CD4-positive, alpha-beta T cell (primary cell): Measurements from ENCODE around the gene HIC1. TPM values are rescaled to one million over a fixed set of nuclear protein-coding genes. Genes with fewer than 3 reads are reported as not detected.

Experiments used
- ATAC-seq: fragments of 200-7000 bp; cut with Tn5 transposase; one replicate; pipeline ENCODE4 v1.10.0; 2022; ENCODE audit warnings: mild to moderate bottlenecking; ENCODE audit not compliant: poor library complexity
- CTCF ChIA-PET: fragments of 350-600 bp; sonication (Branson Sonifier 250); formaldehyde crosslinking; loops from one replicate; lab custom pipeline; 2021; ENCODE audit warnings: antibody characterized with exemption, inconsistent platforms; lab: Charles Lee
- POLR2A ChIA-PET: fragments of 350-600 bp; sonication (Branson Sonifier 250); formaldehyde crosslinking; loops from one replicate; lab custom pipeline; 2021; ENCODE audit warnings: antibody characterized with exemption, inconsistent platforms; lab: Charles Lee
- DNase-seq, 14 experiments: peaks; one replicate each; pipeline ENCODE4 v3.0.0-alpha.2; 2013 to 2020; ENCODE audit warnings: mixed read lengths in 2 of 14
- H3K27ac ChIP-seq, 2 donors: one replicate each; pipeline versions ENCODE4 v1.5.1 to v1.7.0; 2013; ENCODE audit warnings: low read length in 2 of 2, low read depth in 1 of 2, mild to moderate bottlenecking in 1 of 2
- H3K27me3 ChIP-seq, 2 experiments: 1 replicate in 1 of 2; 2 replicates in 1 of 2; pipeline versions ENCODE4 v1.6.1 to v1.7.0; 2013; ENCODE audit warnings: low read length in 2 of 2, control low read depth in 1 of 2, mild to moderate bottlenecking in 1 of 2, moderate library complexity in 1 of 2; ENCODE audit not compliant: insufficient read depth in 2 of 2, control insufficient read depth in 1 of 2
- H3K36me3 ChIP-seq: one replicate; pipeline ENCODE4 v1.6.1; 2013; ENCODE audit warnings: low read length, control low read depth; ENCODE audit not compliant: insufficient read depth
- H3K4me1 ChIP-seq: one replicate; pipeline ENCODE4 v1.6.1; 2013; ENCODE audit warnings: low read length, control low read depth; ENCODE audit not compliant: insufficient read depth
- H3K4me3 ChIP-seq: one replicate; pipeline ENCODE4 v1.5.1; 2013; ENCODE audit warnings: mild to moderate bottlenecking, low read length, moderate library complexity
- H3K9me3 ChIP-seq, 2 experiments: 1 replicate in 1 of 2; 2 replicates in 1 of 2; pipeline versions ENCODE4 v1.6.1 to v1.7.0; 2013; ENCODE audit warnings: low read length in 2 of 2, mild to moderate bottlenecking in 2 of 2, control low read depth in 1 of 2, moderate library complexity in 1 of 2; ENCODE audit not compliant: control insufficient read depth in 1 of 2, insufficient read depth in 1 of 2
- H3K27ac Mint-ChIP-seq: one replicate; pipeline ENCODE4 v1.8.0; 2020; ENCODE audit warnings: mixed read lengths
- H3K27me3 Mint-ChIP-seq: one replicate; pipeline ENCODE4 v1.8.0; 2021; ENCODE audit warnings: mixed read lengths
- H3K36me3 Mint-ChIP-seq: one replicate; pipeline ENCODE4 v1.8.0; 2021; ENCODE audit warnings: low read depth, mixed read lengths
- H3K4me1 Mint-ChIP-seq: one replicate; pipeline ENCODE4 v1.8.0; 2021; ENCODE audit warnings: low read depth, mixed read lengths
- H3K4me3 Mint-ChIP-seq: one replicate; pipeline ENCODE4 v1.8.0; 2020; ENCODE audit warnings: mild to moderate bottlenecking, mixed read lengths
- H3K9me3 Mint-ChIP-seq: one replicate; pipeline ENCODE4 v1.8.0; 2020; ENCODE audit warnings: mixed read lengths
- intact Hi-C, 2 experiments: fragments of 100-400 bp; cut with DNase I in 1 of 2; cut with micrococcal nuclease in 1 of 2; formaldehyde crosslinking; loops; one replicate each; pipeline versions ENCODE4 v1.15.1 to v1.9.0; 2023 to 2025; cut with DNase I, micrococcal nuclease
- total RNA-seq, 174 experiments: library from RNA in 2 of 174; stranded (reverse) in 2 of 174; gene quantifications; one replicate each; pipeline ENCODE4 v1.2.3 and lab custom pipeline; 2021 to 2026
- TF ChIP-seq, protein P1 (sequence below): fragments of 200-600 bp; IDR thresholded peaks from one replicate; pipeline ENCODE4 v1.8.0; 2022; ENCODE audit warnings: antibody characterized with exemption, mild to moderate bottlenecking

HIC1 gene
- total RNA-seq, 2 experiments from 2014 or later, result 2.4 to 3.0 TPM

DNA sequence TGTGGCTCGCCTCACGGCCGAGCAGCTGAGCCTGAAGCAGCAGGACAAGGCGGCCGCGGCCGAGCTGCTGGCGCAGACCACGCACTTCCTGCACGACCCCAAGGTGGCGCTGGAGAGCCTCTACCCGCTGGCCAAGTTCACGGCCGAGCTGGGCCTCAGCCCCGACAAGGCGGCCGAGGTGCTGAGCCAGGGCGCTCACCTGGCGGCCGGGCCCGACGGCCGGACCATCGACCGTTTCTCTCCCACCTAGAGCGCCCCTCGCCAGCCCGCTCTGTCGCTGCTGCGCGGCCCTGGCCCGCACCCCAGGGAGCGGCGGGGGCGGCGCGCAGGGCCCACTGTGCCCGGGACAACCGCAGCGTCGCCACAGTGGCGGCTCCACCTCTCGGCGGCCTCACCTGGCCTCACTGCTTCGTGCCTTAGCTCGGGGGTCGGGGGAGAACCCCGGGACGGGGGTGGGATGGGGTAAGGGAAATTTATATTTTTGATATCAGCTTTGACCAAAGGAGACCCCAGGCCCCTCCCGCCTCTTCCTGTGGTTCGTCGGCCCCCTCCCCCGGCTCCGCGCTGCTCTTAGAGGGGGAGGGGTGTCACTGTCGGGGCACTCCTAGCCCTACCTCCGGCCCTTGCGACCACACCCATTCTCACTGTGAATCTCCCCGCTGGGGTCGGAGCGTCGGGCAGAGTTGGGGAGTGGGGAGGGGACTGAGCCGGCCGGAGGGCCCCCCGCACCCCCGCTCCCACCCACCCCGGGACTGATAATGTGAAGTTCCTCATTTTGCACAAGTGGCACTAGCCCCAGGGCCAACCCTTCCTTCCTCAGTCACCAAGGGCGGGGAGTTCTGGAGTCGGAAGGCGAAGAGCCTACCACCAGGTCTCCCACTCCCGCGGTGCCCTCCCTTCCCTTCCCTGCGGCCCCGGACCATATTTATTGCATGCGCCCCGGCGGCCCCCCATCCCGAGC is 4.0 kb downstream of the HIC1 start:
- no peak for ATAC-seq
- intact Hi-C loops, result loop anchor here (1.0 to 10.0 kb wide), 4 partner anchors 96 to 208 kb away; no protein-coding TSS in a partner anchor

GRCh38 chr17:2059547-2060384 is 4.9 kb downstream of the HIC1 start:
- Histone ChIP-seq H3K4me3 (no peak overlapping the region), H3K27ac (no peak overlapping the region), H3K27me3 (peaks cover 4 to 6% of the 10 kb centered on the region in 2 experiments), H3K4me1 (peaks cover 49% of the 10 kb centered on the region), H3K36me3 (peaks cover 34% of the 10 kb centered on the region), H3K9me3 (peaks cover 0 to 6% of the 10 kb centered on the region in 2 experiments)
- Mint-ChIP-seq H3K27ac (peak overlapping the region; percentile 70), H3K36me3 (peaks cover 48% of the 10 kb centered on the region), H3K4me3 (peak overlapping the region; percentile 77), H3K4me1 (peaks cover 20% of the 10 kb centered on the region), H3K9me3 (no peaks in the 10 kb centered on the region), H3K27me3 (peaks cover 35% of the 10 kb centered on the region)
- ChIA-PET POLR2A (interaction anchor here (0.7 to 3.0 kb wide), 2 partner anchors 156 to 223 kb away, joined by 3 to 8 read pairs; no protein-coding TSS in a partner anchor), CTCF (interaction anchor here (0.6 to 7.3 kb wide), 5 partner anchors 28 to 227 kb away, joined by 3 to 83 read pairs (median 4); no protein-coding TSS in a partner anchor)
- intact Hi-C loops, result loop anchor here (1.0 to 10.0 kb wide), 4 partner anchors 95 to 208 kb away; no protein-coding TSS in a partner anchor
- TF ChIP-seq, protein P1, sequence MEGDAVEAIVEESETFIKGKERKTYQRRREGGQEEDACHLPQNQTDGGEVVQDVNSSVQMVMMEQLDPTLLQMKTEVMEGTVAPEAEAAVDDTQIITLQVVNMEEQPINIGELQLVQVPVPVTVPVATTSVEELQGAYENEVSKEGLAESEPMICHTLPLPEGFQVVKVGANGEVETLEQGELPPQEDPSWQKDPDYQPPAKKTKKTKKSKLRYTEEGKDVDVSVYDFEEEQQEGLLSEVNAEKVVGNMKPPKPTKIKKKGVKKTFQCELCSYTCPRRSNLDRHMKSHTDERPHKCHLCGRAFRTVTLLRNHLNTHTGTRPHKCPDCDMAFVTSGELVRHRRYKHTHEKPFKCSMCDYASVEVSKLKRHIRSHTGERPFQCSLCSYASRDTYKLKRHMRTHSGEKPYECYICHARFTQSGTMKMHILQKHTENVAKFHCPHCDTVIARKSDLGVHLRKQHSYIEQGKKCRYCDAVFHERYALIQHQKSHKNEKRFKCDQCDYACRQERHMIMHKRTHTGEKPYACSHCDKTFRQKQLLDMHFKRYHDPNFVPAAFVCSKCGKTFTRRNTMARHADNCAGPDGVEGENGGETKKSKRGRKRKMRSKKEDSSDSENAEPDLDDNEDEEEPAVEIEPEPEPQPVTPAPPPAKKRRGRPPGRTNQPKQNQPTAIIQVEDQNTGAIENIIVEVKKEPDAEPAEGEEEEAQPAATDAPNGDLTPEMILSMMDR, result no peak
- ATAC-seq (no peak), DNase-seq (peak in 1 of 14 experiments; percentile 20)

More for the DNA sequence above, 4.0 kb downstream of the HIC1 start:
- Histone ChIP-seq H3K4me1 (peaks cover 50% of the 10 kb centered on the region), H3K4me3 (no peak overlapping the region), H3K36me3 (peaks cover 25% of the 10 kb centered on the region), H3K27ac (no peak overlapping the region), H3K27me3 (peaks cover 4 to 6% of the 10 kb centered on the region in 2 experiments), H3K9me3 (peaks cover 0 to 6% of the 10 kb centered on the region in 2 experiments)
- Mint-ChIP-seq H3K4me1 (peaks cover 29% of the 10 kb centered on the region), H3K36me3 (peaks cover 39% of the 10 kb centered on the region), H3K4me3 (peak overlapping the region; percentile 77), H3K9me3 (no peaks in the 10 kb centered on the region), H3K27ac (peak overlapping the region; percentile 70), H3K27me3 (peaks cover 39% of the 10 kb centered on the region)
- CTCF ChIA-PET, result interaction anchor here (0.6 to 7.3 kb wide), 16 partner anchors 11 to 324 kb away, joined by 3 to 83 read pairs (median 4); no protein-coding TSS in a partner anchor
- peak; percentile 40 to 83 (median 54) for DNase-seq
- TF ChIP-seq, protein P1, result peak; percentile 65
- POLR2A ChIA-PET, result interaction anchor here (0.7 to 4.9 kb wide), 6 partner anchors 31 to 224 kb away, joined by 3 to 61 read pairs (median 6); partner anchors contain the start of gene RTN4RL1

DNA sequence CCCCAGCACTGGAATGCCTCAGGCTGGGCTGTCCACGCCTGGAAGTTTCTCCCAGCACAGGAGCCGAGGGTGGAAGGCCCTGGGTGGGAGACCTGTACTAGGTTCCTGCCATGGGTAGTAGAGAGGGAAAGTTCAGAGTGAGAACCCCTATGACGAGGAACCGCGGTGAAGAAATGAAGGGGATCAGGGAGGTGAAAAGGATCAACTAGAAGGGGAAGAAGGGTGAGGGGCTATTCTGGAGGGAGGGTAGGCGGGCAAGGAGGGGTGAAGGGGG is 5.4 kb downstream of the HIC1 start:
- POLR2A ChIA-PET, result no interaction called here
- H3K4me3 ChIP-seq, result no peak overlapping the region
- peaks cover 53% of the 10 kb centered on the region for H3K36me3 Mint-ChIP-seq
- H3K27ac Mint-ChIP-seq, result no peak overlapping the region
- H3K36me3 ChIP-seq, result peaks cover 39% of the 10 kb centered on the region
- peaks cover 4 to 6% of the 10 kb centered on the region in 2 experiments for H3K27me3 ChIP-seq
- ATAC-seq (no peak), DNase-seq (no peak)
- H3K4me1 ChIP-seq, result peaks cover 48% of the 10 kb centered on the region
- peaks cover 0 to 6% of the 10 kb centered on the region in 2 experiments for H3K9me3 ChIP-seq
- peaks cover 38% of the 10 kb centered on the region for H3K27me3 Mint-ChIP-seq
- CTCF ChIA-PET, result interaction anchor here (0.6 to 1.0 kb wide), 2 partner anchors 150 to 184 kb away, joined by 3 to 4 read pairs; no protein-coding TSS in a partner anchor
- peaks cover 18% of the 10 kb centered on the region for H3K4me1 Mint-ChIP-seq
- H3K4me3 Mint-ChIP-seq, result peak overlapping the region; percentile 40
- intact Hi-C loops, result no loop called here
- no peaks in the 10 kb centered on the region for H3K9me3 Mint-ChIP-seq
- TF ChIP-seq, protein P1, result no peak
- no peak overlapping the region for H3K27ac ChIP-seq
